ENCODE results near the gene ZDHHC12.
"Not testable (repeated sequence)": the region's sequence is repeated elsewhere in the genome, so short reads cannot be mapped to it uniquely, and the experiment has no call there.

- not testable (repeated sequence) for TF ChIP-seq CTCF, POLR2A (IDR thresholded peaks at IDR 0.05)
These were observed 24.7 kb downstream of the ZDHHC12 start for GRCh38 chr9:128699096-128699795.

Data from adrenal gland (tissue), 5 donors.